HEK293T (cell line): Measurements from ENCODE around the gene FCN3.

Experiments
- CTCF ChIA-PET: fragments of 350-600 bp; formaldehyde crosslinking; extraction: SDS; loops from one replicate; lab custom pipeline; 2021; ENCODE audit warnings: antibody characterized with exemption, inconsistent platforms; lab: Yijun Ruan, JAX
- POLR2A ChIA-PET: fragments of 350-600 bp; formaldehyde crosslinking; extraction: SDS; loops from one replicate; lab custom pipeline; 2020; ENCODE audit warnings: antibody characterized with exemption, inconsistent platforms; lab: Yijun Ruan, JAX
- DNase-seq: peaks from one replicate; pipeline ENCODE4 v3.0.0; 2012; ENCODE audit warnings: mixed read lengths; ENCODE audit errors: extremely low spot score
- ARNT ChIP-seq: fragments of 450-650 bp; IDR thresholded peaks from 2 replicates; pipeline ENCODE4 v1.6.1; 2017; ENCODE audit warnings: mild to moderate bottlenecking
- BHLHE40 ChIP-seq: fragments of 450-650 bp; IDR thresholded peaks from 2 replicates; pipeline ENCODE4 v1.6.1; 2016; ENCODE audit warnings: mild to moderate bottlenecking, moderate library complexity, borderline replicate concordance
- CTBP1 ChIP-seq: fragments of 450-650 bp; IDR thresholded peaks from 2 replicates; pipeline ENCODE4 v1.6.1; 2016; ENCODE audit warnings: borderline replicate concordance
- ELF4 ChIP-seq: fragments of 450-650 bp; IDR thresholded peaks from 2 replicates; pipeline ENCODE4 v1.6.1; 2017; ENCODE audit warnings: antibody characterized with exemption
- FOXA1 ChIP-seq: fragments of 450-650 bp; IDR thresholded peaks from 2 replicates; pipeline ENCODE4 v1.6.1; 2016; ENCODE audit warnings: mild to moderate bottlenecking
- FOXK2 ChIP-seq: fragments of 450-650 bp; IDR thresholded peaks from 2 replicates; pipeline ENCODE4 v1.6.1; 2016; ENCODE audit warnings: mild to moderate bottlenecking
- FOXM1 ChIP-seq: fragments of 450-650 bp; IDR thresholded peaks from 2 replicates; pipeline ENCODE4 v1.6.1; 2017; ENCODE audit warnings: mild to moderate bottlenecking, borderline replicate concordance
- HDGF ChIP-seq: fragments of 450-650 bp; IDR thresholded peaks from 2 replicates; pipeline ENCODE4 v1.6.1; 2017; ENCODE audit warnings: antibody characterized with exemption, borderline replicate concordance
- L3MBTL2 ChIP-seq: fragments of 450-650 bp; conservative IDR thresholded peaks from 2 replicates; pipeline ENCODE4 v1.6.1; 2016; ENCODE audit warnings: mild to moderate bottlenecking
- LEF1 ChIP-seq: fragments of 450-650 bp; IDR thresholded peaks from 2 replicates; pipeline ENCODE4 v1.6.1; 2017; ENCODE audit warnings: mild to moderate bottlenecking, borderline replicate concordance
- NFRKB ChIP-seq: fragments of 450-650 bp; IDR thresholded peaks from 2 replicates; pipeline ENCODE4 v1.6.1; 2016; ENCODE audit warnings: mild to moderate bottlenecking, moderate library complexity
- SP1 ChIP-seq: fragments of 450-650 bp; IDR thresholded peaks from 2 replicates; pipeline ENCODE4 v1.6.1; 2017
- SUZ12 ChIP-seq: fragments of 450-650 bp; IDR thresholded peaks from 2 replicates; pipeline ENCODE4 v1.6.1; 2016; ENCODE audit warnings: mild to moderate bottlenecking
- TARDBP ChIP-seq: fragments of 450-650 bp; IDR thresholded peaks from 2 replicates; pipeline ENCODE4 v1.6.1; 2016
- ZNF384 ChIP-seq: fragments of 450-650 bp; IDR thresholded peaks from 2 replicates; pipeline ENCODE4 v1.6.1; 2016
- TF ChIP-seq, protein P1 (sequence below): fragments of 450-650 bp; IDR thresholded peaks from 2 replicates; pipeline ENCODE4 v1.6.1; 2016

Gene FCN3

DNA sequence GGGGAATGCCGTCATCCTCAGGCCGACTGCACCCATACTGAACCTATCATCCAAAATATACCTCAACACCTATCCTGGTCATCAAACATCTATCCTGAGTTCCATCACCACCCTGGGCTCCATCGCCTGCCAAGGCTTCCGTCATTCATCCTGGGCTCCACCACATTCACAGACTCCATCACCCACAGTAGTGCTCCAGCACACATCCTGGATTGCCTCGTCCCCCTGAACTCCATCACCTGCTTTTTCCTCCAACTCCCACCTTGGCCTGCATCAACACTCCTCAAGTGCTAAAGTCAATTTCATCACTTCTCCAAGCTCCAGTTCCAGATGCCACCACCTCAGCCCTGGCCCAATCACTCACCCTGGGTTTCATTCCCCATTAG is 15.7 kb downstream of the FCN3 start:
- no peak for DNase-seq
- TF ChIP-seq ZNF384 (no peak), ELF4 (no peak), LEF1 (no peak), SUZ12 (no peak), L3MBTL2 (no peak), FOXA1 (no peak)
- TF ChIP-seq, protein P1, sequence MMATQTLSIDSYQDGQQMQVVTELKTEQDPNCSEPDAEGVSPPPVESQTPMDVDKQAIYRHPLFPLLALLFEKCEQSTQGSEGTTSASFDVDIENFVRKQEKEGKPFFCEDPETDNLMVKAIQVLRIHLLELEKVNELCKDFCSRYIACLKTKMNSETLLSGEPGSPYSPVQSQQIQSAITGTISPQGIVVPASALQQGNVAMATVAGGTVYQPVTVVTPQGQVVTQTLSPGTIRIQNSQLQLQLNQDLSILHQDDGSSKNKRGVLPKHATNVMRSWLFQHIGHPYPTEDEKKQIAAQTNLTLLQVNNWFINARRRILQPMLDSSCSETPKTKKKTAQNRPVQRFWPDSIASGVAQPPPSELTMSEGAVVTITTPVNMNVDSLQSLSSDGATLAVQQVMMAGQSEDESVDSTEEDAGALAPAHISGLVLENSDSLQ = no peak
- ChIA-PET POLR2A (no interaction called here), CTCF (interaction anchor here (1.1 kb wide), 1 partner anchor 10 kb away, joined by 3 read pairs; no protein-coding TSS in a partner anchor)

DNA sequence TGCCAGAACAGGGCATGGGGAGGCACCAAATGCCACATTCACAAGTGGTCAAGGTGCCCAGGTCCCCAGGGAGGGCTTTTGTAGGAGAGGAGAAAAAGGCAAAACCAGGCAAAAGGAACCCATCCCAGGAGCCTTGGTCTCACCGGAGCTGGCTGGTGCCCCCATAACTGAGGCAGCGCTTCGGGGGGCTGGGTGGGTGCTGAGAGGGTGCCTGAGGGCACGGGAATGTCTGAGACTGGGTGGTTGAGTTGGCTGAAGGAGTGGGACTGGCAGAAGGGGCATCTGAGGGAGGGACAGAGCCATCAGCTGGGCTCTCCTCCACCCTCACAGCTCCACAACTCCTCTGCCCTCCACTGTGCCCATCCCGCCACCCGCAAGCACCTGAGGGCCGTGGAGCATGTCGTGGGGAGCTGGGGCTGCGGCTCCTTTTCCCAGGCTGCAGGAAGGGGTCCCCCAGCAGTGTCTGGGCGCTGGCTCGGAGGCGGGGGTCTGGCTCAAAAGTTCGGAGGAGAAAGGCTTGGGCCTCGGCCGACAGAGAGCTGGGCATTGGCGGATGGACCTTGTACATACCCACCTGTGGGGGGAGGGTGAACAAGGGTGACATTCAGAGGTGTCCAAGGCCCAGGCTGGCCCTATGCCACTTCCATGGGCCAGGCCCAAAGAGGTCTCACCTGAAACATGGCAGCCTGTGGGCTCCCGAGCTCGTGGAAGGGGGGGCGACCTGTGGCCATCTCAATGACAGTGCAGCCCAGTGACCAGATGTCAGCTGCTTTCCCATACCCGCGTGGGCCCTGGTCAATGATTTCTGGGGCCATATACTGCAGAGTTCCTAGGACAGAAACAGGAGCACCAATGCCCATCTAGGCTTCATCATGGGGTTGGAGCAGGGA is 16.3 kb downstream of the FCN3 start:
- POLR2A ChIA-PET = no interaction called here
- CTCF ChIA-PET = interaction anchor here (0.7 to 2.2 kb wide), 9 partner anchors 9 to 466 kb away, joined by 3 to 25 read pairs (median 5); partner anchors contain the start of genes GPR3, MAP3K6 and SYTL1
- TF ChIP-seq ZNF384 (no peak), TARDBP (no peak), FOXM1 (no peak), LEF1 (no peak), NFRKB (no peak), SUZ12 (no peak), ARNT (no peak), BHLHE40 (no peak), ELF4 (no peak), FOXA1 (no peak), L3MBTL2 (no peak), CTBP1 (no peak), FOXK2 (no peak), SP1 (no peak), HDGF (no peak)
- TF ChIP-seq, protein P1 = no peak
- no peak for DNase-seq

DNA sequence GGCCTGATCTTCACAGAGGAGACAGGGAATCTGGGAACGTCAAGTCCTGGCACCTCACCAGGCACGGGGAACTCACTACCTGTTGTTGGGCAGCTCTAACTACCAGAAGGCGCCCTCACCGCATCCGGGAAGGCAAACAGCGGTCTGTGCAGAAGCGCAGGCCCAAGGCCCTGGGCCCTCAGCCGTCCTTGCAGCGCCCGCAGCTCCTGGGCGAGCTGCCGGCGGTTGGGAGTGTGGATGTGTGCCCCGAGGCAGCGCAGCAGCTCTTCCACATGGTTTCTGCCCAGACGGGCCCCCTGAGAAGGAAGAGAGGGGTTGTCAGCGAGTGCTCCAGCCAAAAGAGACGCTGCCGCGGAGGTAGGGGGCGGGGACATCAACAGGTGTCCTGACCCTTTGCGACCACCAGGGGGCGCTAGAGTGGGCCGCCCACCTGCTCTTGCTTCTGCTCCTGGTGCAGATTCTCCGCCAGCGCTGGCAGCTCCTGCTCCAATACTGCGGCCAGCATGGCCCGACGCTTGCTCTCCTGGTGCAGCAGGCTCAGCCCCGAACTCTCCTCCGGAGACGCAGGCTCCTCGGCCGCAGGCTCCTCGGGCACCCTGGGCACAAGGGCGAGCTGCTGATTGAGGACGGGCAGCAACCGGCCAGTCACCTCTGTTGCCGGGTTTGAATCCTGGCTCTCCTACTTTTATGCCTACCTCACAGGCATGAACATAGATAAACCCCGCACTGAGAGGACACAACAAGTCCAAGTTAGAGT is 17.2 kb downstream of the FCN3 start:
- peak; percentile 91 for DNase-seq
- TF ChIP-seq, protein P1 = no peak
- TF ChIP-seq FOXM1 = no peak
- no peak for TF ChIP-seq ARNT
- TF ChIP-seq HDGF = no peak
- TF ChIP-seq TARDBP = no peak
- TF ChIP-seq ELF4 = no peak
- TF ChIP-seq BHLHE40 = no peak
- TF ChIP-seq SUZ12 = no peak
- TF ChIP-seq ZNF384 = no peak
- no peak for TF ChIP-seq FOXK2
- no peak for TF ChIP-seq LEF1
- TF ChIP-seq L3MBTL2 = no peak
- TF ChIP-seq NFRKB = no peak
- TF ChIP-seq CTBP1 = no peak
- TF ChIP-seq FOXA1 = no peak
- POLR2A ChIA-PET = interaction anchor here (1.7 kb wide), 1 partner anchor 9 kb away, joined by 18 read pairs; the partner anchor contains the start of gene MAP3K6
- CTCF ChIA-PET = interaction anchor here (0.5 to 2.2 kb wide), 13 partner anchors 8 to 543 kb away, joined by 3 to 25 read pairs (median 5); partner anchors contain the start of genes GPR3, MAP3K6 and SYTL1

DNA sequence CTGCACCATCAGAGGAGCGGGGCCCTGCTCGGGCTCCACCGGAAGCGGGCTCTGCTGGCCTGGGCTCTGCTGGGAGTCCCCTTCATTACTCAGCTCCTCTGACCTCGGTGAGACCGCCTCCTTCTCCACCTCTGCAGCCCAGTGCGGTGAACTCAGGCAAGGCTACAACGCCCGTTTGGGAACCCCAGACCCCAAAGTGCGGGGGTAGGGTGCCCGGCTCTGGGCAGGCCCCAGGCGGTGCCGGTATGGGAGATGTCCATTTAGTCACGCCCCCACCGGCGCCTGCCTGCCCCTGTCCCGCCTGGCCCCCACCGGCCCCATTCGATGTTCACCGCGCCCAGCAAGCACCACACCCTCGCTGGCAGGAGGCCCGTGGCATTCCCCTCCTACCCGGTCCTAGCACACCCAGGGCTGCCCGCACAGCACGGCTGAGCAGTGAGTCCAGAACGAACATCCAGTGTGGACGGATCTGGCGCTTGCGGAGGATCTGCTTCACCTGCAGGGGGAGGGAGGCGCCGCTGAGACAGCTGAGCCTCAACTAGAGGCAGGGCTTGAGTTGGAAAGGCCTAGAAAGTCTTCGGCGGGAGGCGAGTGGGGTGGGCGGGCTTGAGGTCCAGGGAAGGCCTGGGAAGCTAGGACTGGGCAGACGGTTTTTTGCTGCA is 17.9 kb downstream of the FCN3 start:
- no peak for DNase-seq
- TF ChIP-seq L3MBTL2 (no peak), FOXK2 (no peak), ZNF384 (no peak), HDGF (no peak), TARDBP (no peak), FOXM1 (no peak), LEF1 (no peak), CTBP1 (no peak), ARNT (no peak), ELF4 (no peak), SP1 (no peak), SUZ12 (no peak), FOXA1 (no peak)
- TF ChIP-seq, protein P1 = no peak
- ChIA-PET CTCF (interaction anchor here (0.5 to 2.2 kb wide), 13 partner anchors 9 to 544 kb away, joined by 3 to 25 read pairs (median 5); partner anchors contain the start of genes GPR3, MAP3K6 and SYTL1), POLR2A (interaction anchor here (1.7 kb wide), 1 partner anchor 9 kb away, joined by 18 read pairs; the partner anchor contains the start of gene MAP3K6)
